HG03442 (cell line): ENCODE measurements around the gene TMEM238.

Source experiments
- ATAC-seq: cut with Tn5 transposase; IDR thresholded peaks from one replicate; pipeline ENCODE4 v1.9.1; 2021; ENCODE audit warnings: mild to moderate bottlenecking, moderate library complexity; ENCODE audit not compliant: unreplicated experiment

TMEM238 gene

DNA sequence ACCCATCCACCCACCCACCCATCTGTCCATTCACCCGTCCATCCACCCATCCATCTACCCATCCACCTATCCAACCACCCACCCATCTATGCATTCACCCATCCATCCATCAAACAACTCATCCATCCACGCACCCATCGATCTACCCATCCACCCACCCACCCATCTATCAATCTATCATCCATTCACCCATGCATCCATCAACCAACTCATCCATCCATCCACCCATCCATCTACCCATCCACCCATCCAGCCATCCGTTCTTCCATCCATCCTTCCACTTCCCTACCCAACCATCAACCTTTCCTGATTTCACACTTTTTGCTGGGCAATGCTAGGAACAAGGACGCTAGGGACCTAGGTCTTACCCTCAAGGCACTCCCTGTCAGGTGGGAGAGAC is 2.1 kb downstream of the TMEM238 start:
- no peak for ATAC-seq

DNA sequence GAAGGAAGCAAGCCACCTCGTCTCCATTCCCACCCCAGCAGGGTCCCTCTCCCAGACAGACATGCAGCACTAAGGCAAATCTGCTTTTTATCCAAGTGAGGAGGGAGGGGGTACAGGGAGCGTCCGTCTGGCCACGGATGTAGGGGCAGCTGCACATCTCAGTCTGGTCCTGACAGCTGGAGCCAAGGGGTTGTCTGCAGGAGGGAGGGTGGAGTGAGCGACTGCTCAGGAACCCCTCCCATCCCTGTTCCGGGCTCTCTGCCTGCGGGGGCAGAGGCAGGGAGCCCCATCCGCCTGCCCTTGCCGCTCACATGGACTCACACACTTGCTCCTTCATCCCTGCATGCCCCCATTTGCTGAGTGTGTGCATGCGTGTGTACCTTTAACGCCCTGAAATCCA is 4.9 kb downstream of the TMEM238 start:
- ATAC-seq, result no peak

- no peak for ATAC-seq
Observed at GRCh38 chr19:55377356-55378131, 6.5 kb downstream of the TMEM238 start.

- no peak for ATAC-seq
Observed at GRCh38 chr19:55376241-55376933, 7.7 kb downstream of the TMEM238 start, which contains the start of gene TMEM190. Gene TMEM190 (plus strand): TSS chr19:55376826. CDS start chr19:55376854, 28 bp downstream.

GRCh38 chr19:55373993-55374757 is 9.9 kb downstream of the TMEM238 start:
- no peak for ATAC-seq

DNA sequence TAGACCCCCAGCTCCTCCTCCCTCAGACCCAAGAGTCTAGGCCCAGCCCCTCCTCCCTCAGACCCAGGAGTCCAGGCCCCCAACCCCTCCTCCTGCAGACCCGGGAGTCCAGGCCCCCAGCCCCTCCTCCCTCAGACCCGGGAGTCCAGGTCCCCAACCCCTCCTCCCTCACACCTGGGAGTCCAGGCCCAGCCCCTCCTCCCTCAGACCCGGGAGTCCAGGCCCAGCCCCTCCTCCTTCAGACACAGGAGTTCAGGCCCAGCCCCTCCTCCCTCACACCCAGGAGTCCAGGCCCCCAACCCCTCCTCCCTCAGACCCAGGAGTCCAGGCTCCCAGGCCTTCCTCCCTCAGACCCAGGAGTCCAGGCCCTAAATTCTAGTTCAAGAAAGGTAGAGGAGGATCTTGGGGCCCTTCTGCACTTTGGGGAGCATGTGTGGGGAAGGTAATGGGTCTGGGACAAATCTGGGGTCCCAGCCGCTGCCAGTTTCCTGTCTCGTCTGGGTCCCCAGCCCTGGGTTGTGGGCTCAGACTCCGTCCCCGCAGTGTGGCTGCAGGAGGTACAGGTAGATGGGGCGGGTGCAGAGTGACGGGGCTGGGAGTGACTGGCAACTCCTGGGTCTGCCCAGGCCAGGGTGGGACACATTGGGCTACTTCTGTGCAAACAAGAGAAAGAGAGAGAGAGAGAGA is 10.6 kb downstream of the TMEM238 start:
- no peak for ATAC-seq

- ATAC-seq, result no peak
Observed at GRCh38 chr19:55372316-55373081, 11.6 kb downstream of the TMEM238 start.

DNA sequence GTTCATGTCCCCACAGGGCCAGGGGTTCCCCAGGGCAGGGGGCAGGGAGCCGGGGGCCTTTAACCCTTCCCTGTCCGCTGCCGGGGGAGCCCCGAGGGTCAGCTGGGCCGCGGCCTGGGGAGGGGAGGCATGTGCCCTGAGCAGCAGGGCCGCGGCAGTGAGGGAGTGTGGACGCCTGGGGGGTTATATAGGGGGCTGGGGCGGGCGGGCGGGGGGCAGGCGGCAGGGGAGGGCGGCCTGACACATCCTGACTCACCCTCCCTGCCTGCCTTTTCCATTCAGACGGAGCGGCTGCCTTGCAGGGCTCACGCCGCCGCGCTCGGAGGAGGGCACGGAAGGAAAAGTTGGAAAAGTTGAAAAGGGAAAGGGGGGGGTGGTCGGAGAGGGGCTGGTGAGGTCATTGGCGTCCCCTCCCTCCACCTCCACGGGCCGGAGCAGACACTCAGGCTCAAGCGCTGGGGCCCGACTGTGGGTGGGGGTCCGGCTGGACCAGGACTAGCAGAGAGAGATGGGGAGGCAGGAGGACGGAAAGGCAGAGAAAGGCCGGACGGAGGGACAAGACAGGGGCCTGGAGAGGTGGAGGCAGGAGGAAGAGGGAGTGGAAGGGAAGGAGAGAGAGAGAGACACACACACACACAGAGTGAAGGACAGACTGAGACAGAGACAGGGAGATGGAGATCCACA is 13.6 kb downstream of the TMEM238 start, which contains the start of gene IL11:
Gene IL11 (minus strand): TSS at position 159 of the 684 bp plus-strand sequence. CDS start 153 bp downstream, at position 6.
- ATAC-seq, result no peak

DNA sequence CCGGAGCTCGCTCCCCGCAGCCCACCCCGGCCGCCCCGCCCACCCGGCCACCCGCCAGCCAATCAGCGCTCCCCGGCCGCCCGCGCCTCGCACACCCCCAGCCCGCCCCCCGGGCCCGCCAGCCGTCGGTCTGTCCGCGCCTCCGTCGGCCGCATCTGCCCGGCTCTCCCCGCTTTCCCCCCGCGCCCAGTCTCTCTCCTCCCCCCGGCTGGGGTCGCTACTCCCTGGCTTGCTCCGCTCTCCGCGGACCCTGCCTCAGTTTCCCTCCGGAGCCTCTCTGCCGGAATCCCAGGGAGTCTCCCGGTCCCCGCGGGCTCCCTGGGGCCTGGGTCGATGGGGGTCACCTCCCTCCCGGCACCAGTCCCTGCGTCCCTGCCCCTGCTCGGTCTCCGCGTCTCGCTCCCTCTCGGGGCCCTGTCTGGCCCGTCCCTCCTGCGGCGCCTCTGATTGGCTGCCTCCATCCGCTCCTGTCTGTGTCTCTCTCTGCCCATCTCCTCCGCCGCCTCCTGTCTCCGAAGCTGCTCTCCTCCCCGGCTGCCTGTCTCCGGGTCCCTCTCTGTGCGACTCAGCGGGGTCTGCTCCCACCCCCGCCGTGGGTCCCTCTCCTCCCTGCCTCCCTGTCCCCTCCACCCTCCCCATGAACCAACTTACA is 14.3 kb downstream of the TMEM238 start:
- no peak for ATAC-seq

- no peak for ATAC-seq
Observed at GRCh38 chr19:55368701-55369563, 15.2 kb downstream of the TMEM238 start.

DNA sequence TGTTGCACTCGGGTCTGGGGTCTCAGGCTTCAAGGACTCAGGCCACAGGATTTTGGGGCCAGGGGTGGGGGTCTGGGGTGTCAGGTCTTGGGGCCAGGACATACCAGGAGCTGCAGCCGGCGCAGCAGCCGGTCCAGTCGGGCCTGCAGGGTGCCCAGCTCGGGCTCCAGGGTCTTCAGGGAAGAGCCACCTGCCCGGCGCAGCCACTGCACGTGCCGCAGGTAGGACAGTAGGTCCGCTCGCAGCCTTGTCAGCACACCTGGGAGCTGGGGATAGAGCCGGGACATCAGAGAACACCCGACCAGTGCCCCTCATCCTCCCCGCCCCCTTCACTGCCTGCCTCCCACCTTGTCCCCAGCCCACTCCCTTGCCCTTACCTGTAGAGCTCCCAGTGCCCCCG is 16.0 kb downstream of the TMEM238 start:
- no peak for ATAC-seq

DNA sequence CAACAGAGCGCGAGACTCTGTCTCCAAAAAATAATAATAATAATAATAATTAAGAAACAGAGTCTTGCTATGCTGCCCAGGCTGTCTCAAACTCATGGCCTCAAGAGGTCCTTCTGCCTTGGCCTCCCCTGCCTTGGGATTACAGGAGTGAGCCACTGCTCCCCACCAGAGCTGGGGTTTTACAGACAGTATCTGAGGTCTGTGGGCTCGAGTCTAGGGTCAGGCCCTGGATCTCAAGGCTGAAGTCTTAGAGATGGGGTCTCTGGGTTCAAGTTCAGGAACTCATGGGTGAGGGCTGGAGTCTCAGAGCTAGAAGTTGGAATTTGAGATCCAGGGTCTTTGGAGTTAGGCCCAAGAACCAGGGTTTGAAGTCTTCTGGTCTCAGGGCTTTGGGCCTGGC is 17.3 kb downstream of the TMEM238 start:
- no peak for ATAC-seq

GRCh38 chr19:55365964-55366363 is 18.1 kb downstream of the TMEM238 start:
- ATAC-seq, result no peak

GRCh38 chr19:55365245-55365644 is 18.8 kb downstream of the TMEM238 start:
- no peak for ATAC-seq

GRCh38 chr19:55362990-55363716 is 20.9 kb downstream of the TMEM238 start, which contains the start of gene GARIN5B:
Gene GARIN5B (minus strand): TSS chr19:55363260. CDS start chr19:55363066, 194 bp downstream.
- ATAC-seq, result no peak

GRCh38 chr19:55362174-55362989 is 21.7 kb downstream of the TMEM238 start:
- ATAC-seq, result no peak
